Stimulated activated naive CD4-positive, alpha-beta T cell treated with Interleukin-2 at 50 U/mL for 16 hours (primary cell): ENCODE results near the gene WFDC11.

Source experiments
- DNase-seq: peaks from one replicate; lab custom pipeline; 2025; lab: John Stamatoyannopoulos, UW

The WFDC11 gene

GRCh38 chr20:45626540-45626939 lies 43.5 kb downstream of the WFDC11 start:
- DNase-seq, result no peak

- no peak for DNase-seq
Observed at GRCh38 chr20:45621593-45621992, 48.4 kb downstream of the WFDC11 start.

- DNase-seq, result no peak
Observed at GRCh38 chr20:45617591-45617990, 52.4 kb downstream of the WFDC11 start.

GRCh38 chr20:45612314-45612713 lies 57.7 kb downstream of the WFDC11 start:
- DNase-seq, result no peak

GRCh38 chr20:45611054-45611453 lies 59.0 kb downstream of the WFDC11 start:
- DNase-seq, result peak; percentile 45

GRCh38 chr20:45607810-45608209 lies 62.2 kb downstream of the WFDC11 start:
- DNase-seq, result no peak
